Natural killer cell (primary cell): ENCODE measurements around the gene WDFY1. TPM values are rescaled to one million over a fixed set of nuclear protein-coding genes. Genes with fewer than 3 reads are reported as not detected.

Source experiments
- ATAC-seq, 3 donors: fragments of 150-1000 bp in 2 of 3; fragments of 200-7000 bp in 1 of 3; cut with Tn5 transposase; 1 replicate in 1 of 3; 2 replicates in 2 of 3; pipeline ENCODE4 v1.10.0; 2021; ENCODE audit warnings: mild to moderate bottlenecking in 2 of 3, moderate library complexity in 2 of 3
- DNase-seq, 2 donors: peaks; one replicate each; pipeline versions ENCODE4 v3.0.0 to v3.0.0-alpha.2; 2013 to 2021; ENCODE audit warnings: mixed read lengths in 1 of 2
- H3K27ac ChIP-seq: one replicate; pipeline ENCODE4 v1.5.1; 2013; ENCODE audit warnings: mild to moderate bottlenecking, low read length
- H3K27me3 ChIP-seq: one replicate; pipeline ENCODE4 v1.6.1; 2013; ENCODE audit warnings: low read length; ENCODE audit not compliant: control insufficient read depth, insufficient read depth
- H3K36me3 ChIP-seq: one replicate; pipeline ENCODE4 v1.6.1; 2013; ENCODE audit warnings: low read length; ENCODE audit not compliant: control insufficient read depth, insufficient read depth
- H3K4me1 ChIP-seq: one replicate; pipeline ENCODE4 v1.6.1; 2013; ENCODE audit warnings: low read length; ENCODE audit not compliant: control insufficient read depth, insufficient read depth
- H3K4me3 ChIP-seq: one replicate; pipeline ENCODE4 v1.5.1; 2013; ENCODE audit warnings: low read length
- H3K9me3 ChIP-seq: one replicate; pipeline ENCODE4 v1.6.1; 2013; ENCODE audit warnings: low read length; ENCODE audit not compliant: control insufficient read depth, insufficient read depth
- H3K27ac Mint-ChIP-seq, 2 donors: one replicate each; pipeline ENCODE4 v1.8.0; 2022; ENCODE audit warnings: mild to moderate bottlenecking in 2 of 2, mixed read lengths in 2 of 2, moderate library complexity in 1 of 2
- H3K27me3 Mint-ChIP-seq, 2 donors: one replicate each; pipeline ENCODE4 v1.8.0; 2022; ENCODE audit warnings: low read depth in 2 of 2, mixed read lengths in 2 of 2
- H3K36me3 Mint-ChIP-seq: one replicate; pipeline ENCODE4 v1.8.0; 2022; ENCODE audit warnings: mixed read lengths
- H3K4me1 Mint-ChIP-seq, 2 donors: one replicate each; pipeline ENCODE4 v1.8.0; 2022; ENCODE audit warnings: mixed read lengths in 2 of 2
- H3K4me3 Mint-ChIP-seq: one replicate; pipeline ENCODE4 v1.8.0; 2022; ENCODE audit warnings: mild to moderate bottlenecking, moderate library complexity, mixed read lengths
- H3K9me3 Mint-ChIP-seq, 2 donors: one replicate each; pipeline ENCODE4 v1.8.0; 2022; ENCODE audit warnings: mixed read lengths in 2 of 2
- CTCF ChIP-seq: fragments of 200-600 bp; IDR thresholded peaks from one replicate; pipeline ENCODE4 v1.8.0; 2022; ENCODE audit warnings: antibody characterized with exemption
- WGBS: methylation state at CpG from one replicate; pipeline ENCODE4 v1.1.7; 2013; ENCODE audit warnings: missing lambda C conversion rate; ENCODE audit not compliant: insufficient coverage; 5-methylcytosine and 5-hydroxymethylcytosine counted together
- intact Hi-C: fragments of 100-400 bp; cut with micrococcal nuclease; formaldehyde crosslinking; loops from one replicate; pipeline ENCODE4 v1.14.2; 2022
- total RNA-seq, 4 donors: library from RNA; stranded (reverse); fragments of 120-200 nt in 1 of 4; gene quantifications; one replicate each; pipeline versions ENCODE4 v1.2.3 to v1.2.4, GENCODE V29; 2013 to 2022

WDFY1 gene
- total RNA-seq, 3 donors from 2014 or later (not counting 1 experiment from before 2014, with no cell fraction given): 90.2 to 96.2 (median 92.0) TPM

- WGBS: 94% methylated on average over 3 of the region's 3 CpGs
- Mint-ChIP-seq H3K4me1 (peaks cover 35 to 53% of the 10 kb centered on the region in 2 donors), H3K27ac (no peak overlapping the region), H3K4me3 (no peak overlapping the region), H3K9me3 (no peaks in the 10 kb centered on the region), H3K27me3 (no peaks in the 10 kb centered on the region), H3K36me3 (no peaks in the 10 kb centered on the region)
- Histone ChIP-seq H3K4me1 (peaks cover 4% of the 10 kb centered on the region), H3K36me3 (peaks cover under 1% of the 10 kb centered on the region), H3K27ac (no peak overlapping the region), H3K27me3 (no peaks in the 10 kb centered on the region), H3K4me3 (no peak overlapping the region), H3K9me3 (no peaks in the 10 kb centered on the region)
- ATAC-seq (no peak), DNase-seq (no peak)
- TF ChIP-seq CTCF: no peak
- intact Hi-C loops: no loop called here
Observed at GRCh38 chr2:223922308-223922707, 22.8 kb downstream of the WDFY1 start.

DNA sequence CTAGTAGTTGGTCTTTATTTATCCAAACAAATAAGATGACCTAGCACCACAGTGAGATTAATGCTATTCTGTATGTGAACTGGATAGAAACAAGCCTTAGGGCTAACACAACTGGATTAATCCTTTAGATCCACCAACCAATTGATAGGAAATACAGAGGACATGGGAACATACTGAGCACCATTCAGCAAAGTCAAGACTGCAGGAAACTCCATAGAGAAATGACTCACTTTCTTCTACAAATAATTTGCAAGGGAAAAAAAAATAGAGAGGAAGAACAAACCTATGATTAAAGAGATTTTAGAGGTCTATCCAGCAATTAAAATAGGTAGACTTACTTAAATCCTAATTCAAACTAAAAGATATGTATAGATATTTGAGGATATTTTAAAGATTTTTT is 23.9 kb downstream of the WDFY1 start:
- peaks cover 4% of the 10 kb centered on the region for H3K4me1 ChIP-seq
- H3K27me3 ChIP-seq: no peaks in the 10 kb centered on the region
- intact Hi-C loops: no loop called here
- Mint-ChIP-seq H3K4me3 (no peak overlapping the region), H3K9me3 (no peaks in the 10 kb centered on the region), H3K27me3 (no peaks in the 10 kb centered on the region), H3K36me3 (no peaks in the 10 kb centered on the region), H3K27ac (peak overlapping the region in 1 of 2 donors; percentile 46), H3K4me1 (peaks cover 33 to 50% of the 10 kb centered on the region in 2 donors)
- H3K27ac ChIP-seq: no peak overlapping the region
- no peaks in the 10 kb centered on the region for H3K9me3 ChIP-seq
- no peak overlapping the region for H3K4me3 ChIP-seq
- H3K36me3 ChIP-seq: peaks cover 8% of the 10 kb centered on the region
- DNase-seq (no peak), ATAC-seq (no peak)
- TF ChIP-seq CTCF: no peak

DNA sequence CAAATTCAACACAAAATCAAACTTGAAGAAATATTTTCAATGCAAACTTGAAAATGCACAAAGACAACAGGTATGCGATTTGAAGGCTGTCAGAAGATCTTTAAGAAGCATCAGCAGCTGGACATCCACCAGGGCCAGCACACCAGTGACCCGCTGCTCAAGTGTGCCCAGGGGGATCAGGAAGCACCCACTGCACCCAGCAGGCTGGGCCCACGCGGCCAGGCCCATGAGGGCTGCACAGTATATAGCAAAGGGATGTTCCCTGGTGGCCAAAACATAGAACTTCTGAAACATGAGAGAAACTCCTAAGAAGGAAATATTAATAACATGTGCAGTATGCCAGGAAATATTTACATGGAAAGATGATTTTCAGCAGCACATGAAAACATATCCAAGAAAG is 25.0 kb downstream of the WDFY1 start:
- no peak overlapping the region for H3K4me3 Mint-ChIP-seq
- H3K4me1 Mint-ChIP-seq: peaks cover 40 to 51% of the 10 kb centered on the region in 2 donors
- H3K4me3 ChIP-seq: no peak overlapping the region
- intact Hi-C loops: no loop called here
- DNase-seq (no peak), ATAC-seq (peak; percentile 30 to 49 (median 31))
- H3K36me3 ChIP-seq: peaks cover 8% of the 10 kb centered on the region
- no peak overlapping the region for H3K27ac ChIP-seq
- H3K36me3 Mint-ChIP-seq: no peaks in the 10 kb centered on the region
- no peaks in the 10 kb centered on the region for H3K9me3 Mint-ChIP-seq
- H3K9me3 ChIP-seq: no peaks in the 10 kb centered on the region
- no peaks in the 10 kb centered on the region for H3K27me3 Mint-ChIP-seq
- WGBS: 89% methylated on average over 4 of the region's 4 CpGs
- TF ChIP-seq CTCF: no peak
- no peak overlapping the region for H3K27ac Mint-ChIP-seq
- no peaks in the 10 kb centered on the region for H3K27me3 ChIP-seq
- H3K4me1 ChIP-seq: peaks cover 4% of the 10 kb centered on the region

DNA sequence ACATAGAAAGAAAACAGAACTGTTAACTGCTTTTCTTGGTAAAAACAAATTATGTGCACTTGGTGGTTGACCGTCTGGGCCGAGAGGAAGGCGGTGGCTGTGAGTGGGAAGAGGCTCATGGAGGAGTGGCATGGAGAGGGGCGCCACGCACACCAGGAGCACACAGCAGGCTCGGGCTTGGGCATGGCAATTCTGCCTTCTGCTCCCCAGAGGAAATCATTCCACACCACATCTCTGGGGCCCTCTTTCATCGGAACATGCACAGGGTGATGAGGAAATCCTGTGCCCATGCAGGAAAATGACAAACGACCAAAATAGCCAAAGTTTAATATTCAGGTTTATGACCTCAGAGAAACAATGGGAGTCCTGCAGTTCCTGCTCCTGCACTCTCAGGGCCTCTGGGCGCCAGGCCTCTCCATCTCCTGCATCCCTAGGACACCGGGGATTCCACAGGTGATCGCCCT is 26.4 kb downstream of the WDFY1 start:
- Mint-ChIP-seq H3K9me3 (no peaks in the 10 kb centered on the region), H3K27me3 (no peaks in the 10 kb centered on the region), H3K27ac (no peak overlapping the region), H3K4me3 (no peak overlapping the region), H3K36me3 (no peaks in the 10 kb centered on the region), H3K4me1 (peaks cover 47 to 52% of the 10 kb centered on the region in 2 donors)
- DNase-seq (no peak), ATAC-seq (no peak)
- H3K9me3 ChIP-seq: no peaks in the 10 kb centered on the region
- H3K27ac ChIP-seq: no peak overlapping the region
- H3K4me1 ChIP-seq: peaks cover 4% of the 10 kb centered on the region
- intact Hi-C loops: no loop called here
- H3K36me3 ChIP-seq: peaks cover 8% of the 10 kb centered on the region
- 57% methylated on average over 11 of the region's 11 CpGs for WGBS
- H3K4me3 ChIP-seq: no peak overlapping the region
- no peaks in the 10 kb centered on the region for H3K27me3 ChIP-seq
- TF ChIP-seq CTCF: no peak
